Stimulated activated CD8-positive, alpha-beta memory T cell treated with anti-CD3 and anti-CD28 coated beads, Interleukin-12 subunit alpha, Interleukin-12 subunit beta, amount 100 ng/mL, for 24 hours (primary cell): ENCODE data around the gene ZBTB46.
"Not testable (repeated sequence)": the region's sequence is repeated elsewhere in the genome, so short reads cannot be mapped to it uniquely, and the experiment has no call there.

ENCODE experiments used
- DNase-seq: peaks from one replicate; pipeline ENCODE4 v3.0.0-alpha.2; 2020; ENCODE audit errors: extremely low read depth

Gene ZBTB46

GRCh38 chr20:63858393-63859165, 27.5 kb upstream of the ZBTB46 start:
- no peak for DNase-seq

GRCh38 chr20:63857764-63858392, 26.8 kb upstream of the ZBTB46 start:
- DNase-seq = no peak

DNA sequence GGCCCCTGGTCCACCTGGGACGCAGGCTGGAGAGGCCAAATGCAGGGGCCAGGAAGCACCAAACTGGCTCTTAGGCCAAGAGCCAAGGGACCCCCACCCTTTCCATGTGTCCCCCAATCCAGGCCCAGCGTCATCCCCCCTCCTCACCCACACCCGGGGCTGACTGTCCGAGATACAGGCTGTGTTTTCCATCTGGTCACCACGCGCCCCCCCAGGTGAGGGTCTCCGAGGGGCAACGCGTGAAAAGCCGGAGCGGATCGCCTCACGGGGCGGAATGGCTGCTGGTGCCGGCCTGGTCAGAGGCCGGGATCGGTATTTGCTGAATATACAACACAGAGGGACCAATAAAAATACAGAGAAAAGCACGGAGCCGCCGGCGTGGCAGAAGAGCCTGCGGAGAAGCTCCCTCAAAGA, 25.0 kb upstream of the ZBTB46 start:
- DNase-seq = no peak

GRCh38 chr20:63855363-63856097, 24.5 kb upstream of the ZBTB46 start:
- no peak for DNase-seq

DNA sequence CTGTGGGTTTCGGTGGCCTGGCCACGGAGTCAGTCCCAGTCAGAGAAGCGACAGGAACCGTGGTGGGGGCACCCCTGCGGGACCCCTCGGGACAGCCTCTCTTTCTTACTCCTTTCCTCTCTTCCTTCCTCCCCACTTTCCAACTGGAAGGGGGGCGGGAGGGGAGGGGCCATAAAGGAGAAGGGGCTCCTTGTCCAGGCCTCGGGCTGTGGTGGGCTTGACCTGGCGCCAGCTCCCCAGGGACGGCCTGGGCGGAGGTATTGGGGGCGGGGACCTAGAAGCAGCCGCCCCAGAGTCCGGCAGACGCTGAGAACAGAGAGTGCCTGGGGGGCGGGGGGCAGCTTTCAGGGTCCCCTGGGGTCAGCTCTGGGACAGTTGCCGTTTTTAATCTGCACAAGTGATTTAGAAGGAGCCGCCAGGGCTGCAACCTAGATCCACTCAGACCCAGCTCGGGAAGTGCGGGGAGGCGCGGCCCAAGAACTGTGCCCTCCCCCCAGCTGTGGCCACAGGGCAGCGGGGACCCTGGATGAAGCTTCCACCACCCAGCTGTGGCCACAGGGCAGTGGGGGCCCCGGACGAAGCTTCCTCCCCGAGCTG, 23.8 kb upstream of the ZBTB46 start:
- no peak for DNase-seq

- DNase-seq = no peak
Measured at GRCh38 chr20:63854069-63854765, 23.2 kb upstream of the ZBTB46 start.

DNA sequence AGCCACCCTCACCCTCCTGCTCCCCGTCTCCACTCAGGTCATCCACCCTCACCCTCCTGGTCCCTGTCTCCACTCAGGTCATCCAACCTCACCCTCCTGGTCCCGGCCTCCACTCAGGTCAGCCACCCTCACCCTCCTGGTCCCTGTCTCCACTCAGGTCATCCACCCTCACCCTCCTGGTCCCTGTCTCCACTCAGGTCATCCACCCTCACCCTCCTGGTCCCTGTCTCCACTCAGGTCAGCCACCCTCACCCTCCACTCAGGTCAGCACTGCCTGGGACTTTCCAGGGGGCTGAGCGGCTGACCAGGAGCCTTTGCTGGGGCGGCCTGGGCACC, 22.6 kb upstream of the ZBTB46 start:
- DNase-seq = not testable (repeated sequence)

- DNase-seq = not testable (repeated sequence)
Measured at GRCh38 chr20:63851548-63851943, 20.5 kb upstream of the ZBTB46 start.

- no peak for DNase-seq
Measured at GRCh38 chr20:63850689-63851547, 19.9 kb upstream of the ZBTB46 start.

GRCh38 chr20:63848003-63848911, 17.2 kb upstream of the ZBTB46 start:
- DNase-seq = no peak

DNA sequence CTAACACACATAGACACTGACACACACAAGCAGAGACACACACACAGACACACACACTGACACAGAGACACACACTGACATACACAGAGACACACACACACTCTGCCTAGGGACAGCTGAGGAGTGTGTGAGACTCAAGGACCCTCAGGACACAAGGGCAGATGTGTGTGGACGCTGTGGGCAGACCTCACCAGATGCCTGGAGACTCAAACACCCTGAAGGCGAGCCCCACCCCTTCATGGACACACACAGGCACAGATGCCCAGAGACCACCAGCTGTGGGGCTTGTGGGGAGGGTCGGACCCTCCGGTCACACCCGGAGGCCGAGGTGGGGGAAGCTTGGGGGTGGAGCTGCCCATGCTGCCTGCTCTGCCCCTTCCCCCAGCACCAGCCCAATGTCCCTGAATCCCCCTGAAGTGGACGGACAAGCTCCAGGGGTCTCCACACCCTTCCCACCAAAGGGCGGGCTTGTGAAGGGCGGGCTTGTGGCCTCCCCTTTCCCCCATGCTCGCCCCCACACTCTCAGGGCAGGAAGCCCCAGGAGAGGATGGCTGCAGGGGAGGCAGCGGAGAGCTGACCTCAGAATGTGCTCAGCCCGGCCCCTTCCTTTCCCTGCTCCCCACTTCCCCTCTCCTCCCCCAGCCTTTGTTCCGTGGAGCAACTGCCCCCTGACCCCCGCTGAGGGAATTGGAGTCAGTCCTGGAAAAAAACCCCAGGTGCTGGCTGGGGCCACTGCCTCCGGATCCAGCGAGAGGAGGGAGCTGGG, 16.4 kb upstream of the ZBTB46 start:
- no peak for DNase-seq

GRCh38 chr20:63846888-63847236, 15.8 kb upstream of the ZBTB46 start:
- no peak for DNase-seq

DNA sequence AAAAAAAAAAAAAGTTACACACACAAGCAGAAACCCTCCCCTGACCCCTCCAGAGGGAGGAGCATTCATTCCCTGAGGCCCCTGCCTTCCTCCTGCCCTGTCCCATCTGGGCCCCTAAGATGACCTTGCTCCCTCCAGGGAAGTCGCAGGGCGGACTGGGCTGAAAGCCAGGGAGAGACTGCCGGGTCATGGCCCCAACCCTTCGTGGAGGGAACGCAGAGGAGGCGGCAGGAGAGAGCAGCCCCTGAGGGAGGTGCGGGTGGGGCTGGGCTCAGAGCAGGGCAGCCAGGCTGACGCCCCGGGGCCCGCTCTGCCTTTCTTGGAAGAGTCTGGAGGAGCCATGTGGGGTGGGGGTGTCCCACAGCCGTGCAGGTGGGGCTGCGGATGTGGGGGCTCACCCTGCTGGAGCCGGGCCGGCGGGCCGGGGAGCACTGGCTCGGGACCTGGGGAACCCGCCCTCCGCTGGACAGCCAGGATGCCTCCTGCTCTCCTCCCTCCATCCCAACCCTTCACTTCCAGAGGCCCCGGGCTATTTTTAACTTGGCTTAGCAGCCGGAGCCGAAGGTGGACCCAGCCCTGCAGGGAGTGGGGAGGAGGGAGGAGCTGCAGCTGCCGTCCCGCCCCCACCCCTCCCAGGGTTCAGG, 15.2 kb upstream of the ZBTB46 start:
- no peak for DNase-seq

- DNase-seq = no peak
Measured at GRCh38 chr20:63844511-63844991, 13.5 kb upstream of the ZBTB46 start.

GRCh38 chr20:63843778-63844177, 12.7 kb upstream of the ZBTB46 start:
- no peak for DNase-seq

DNA sequence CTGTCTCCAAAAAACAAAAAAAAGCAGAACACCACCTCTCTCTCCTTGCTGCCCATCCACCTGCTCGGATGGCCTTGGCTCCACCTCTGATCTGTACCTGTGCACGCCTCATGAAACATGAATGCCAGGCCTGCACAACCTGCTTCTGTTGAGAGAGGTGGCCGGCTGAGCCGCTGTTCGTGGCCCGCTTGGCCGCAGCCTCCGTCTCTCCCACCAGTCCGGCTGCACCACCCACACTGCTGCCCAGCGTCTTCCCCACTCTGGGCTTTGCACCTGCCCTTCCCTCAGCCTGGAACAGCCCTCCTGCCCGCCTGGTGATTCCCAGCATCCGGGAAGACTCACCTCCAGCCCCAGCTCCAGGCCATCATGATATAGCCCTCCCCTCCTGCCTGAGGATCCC, 12.2 kb upstream of the ZBTB46 start:
- no peak for DNase-seq

- no peak for DNase-seq
Measured at GRCh38 chr20:63842258-63842657, 11.2 kb upstream of the ZBTB46 start.

- DNase-seq = no peak
Measured at GRCh38 chr20:63840405-63840828, 9.4 kb upstream of the ZBTB46 start.

DNA sequence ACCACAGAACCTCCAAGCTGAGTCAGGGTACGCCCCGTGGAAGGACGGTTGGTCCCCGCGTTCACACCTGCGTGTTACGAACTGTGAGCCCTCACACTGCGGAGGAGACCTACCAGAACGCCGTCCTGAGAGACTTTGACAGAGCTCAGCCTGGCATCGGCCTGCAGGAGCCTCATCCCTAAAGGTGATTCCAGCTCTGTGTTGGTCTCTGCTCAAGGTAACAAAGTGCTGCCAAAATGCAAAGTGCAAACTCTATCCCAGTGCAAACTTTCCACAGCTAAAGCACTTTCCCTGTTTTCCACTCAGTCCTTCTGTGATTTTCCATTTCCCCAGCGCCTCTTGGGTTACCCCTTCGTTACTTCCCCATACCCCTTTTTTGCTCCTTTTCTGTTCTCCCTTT, 8.6 kb upstream of the ZBTB46 start:
- DNase-seq = no peak
